ENCODE data around the gene RACGAP1. TPM values are rescaled to one million over a fixed set of nuclear protein-coding genes. Genes with fewer than 3 reads are reported as not detected.
A peak's percentile ranks its signal among the peaks of the same experiment; 100 is the strongest.

RACGAP1 gene
- polyA plus RNA-seq, 1 of the 3 experiments (the other 2 are of a cell fraction) = 21.5 TPM

GRCh38 chr12:49978125-49978524 is 47.2 kb downstream of the RACGAP1 start:
- H3K9me3 ChIP-seq = no peaks in the 10 kb centered on the region
- 98% methylated on average over 4 of the region's 4 CpGs for WGBS (ENCODE audit: low lambda C conversion rate)
- TF ChIP-seq ZBTB33 (IDR thresholded peaks at IDR 0.05; ENCODE audit: borderline replicate concordance, low read depth) (no peak), ELF1 (IDR thresholded peaks at IDR 0.05) (no peak), FOXJ3 (CRISPR knock-in tag; IDR thresholded peaks at IDR 0.05) (no peak), RAD21 (IDR thresholded peaks at IDR 0.05; ENCODE audit: low read length) (no peak), RFX5 (IDR thresholded peaks at IDR 0.05; ENCODE audit: low read length) (no peak), USF2 (IDR thresholded peaks at IDR 0.05; ENCODE audit: borderline replicate concordance, low read depth, low read length) (no peak), GABPA (IDR thresholded peaks at IDR 0.05; ENCODE audit: low read depth) (no peak), GATA2 (CRISPR knock-in tag; IDR thresholded peaks at IDR 0.05) (no peak), YY1 (IDR thresholded peaks at IDR 0.05; ENCODE audit: low read depth) (no peak), SMC3 (IDR thresholded peaks at IDR 0.05; ENCODE audit: low read depth, low read length) (no peak), TAF1 (IDR thresholded peaks at IDR 0.05; ENCODE audit: borderline replicate concordance, low read depth, low read length) (no peak), FOSL2 (IDR thresholded peaks at IDR 0.05; ENCODE audit: borderline replicate concordance, low read depth) (no peak), MXI1 (IDR thresholded peaks at IDR 0.05; ENCODE audit: low read depth, low read length) (no peak), EP300 (IDR thresholded peaks at IDR 0.05; ENCODE audit: borderline replicate concordance in 1 of 2, low read depth in 1 of 2, low read length in 1 of 2) (no peak), FOXM1 (IDR thresholded peaks at IDR 0.05; ENCODE audit: low read depth) (no peak), PBX3 (IDR thresholded peaks at IDR 0.05) (no peak)
- CTCF ChIA-PET = interaction anchor here (0.9 to 12.7 kb wide), 12 partner anchors 11 to 111 kb away, joined by 3 to 176 read pairs (median 7); no protein-coding TSS in a partner anchor
- H3K27me3 ChIP-seq (ENCODE audit: insufficient read depth) = no peaks in the 10 kb centered on the region
- POLR2A ChIA-PET = interaction anchor here (1.0 to 1.5 kb wide), 3 partner anchors 61 to 107 kb away, joined by 3 to 5 read pairs (median 4); no protein-coding TSS in a partner anchor
- H3K9me2 ChIP-seq = no peaks in the 10 kb centered on the region
- no peak overlapping the region for H3K9ac ChIP-seq
- H2AFZ ChIP-seq (ENCODE audit: low read depth) = no peak overlapping the region
- no peak overlapping the region for H3K4me2 ChIP-seq
- no peaks in the 10 kb centered on the region for H3K36me3 ChIP-seq (replicated peaks in 1 of 2; ENCODE audit: control insufficient read depth in 1 of 2, insufficient read depth in 2 of 2, low read length in 1 of 2)
- peak; percentile 5 for DNase-seq
- H3K79me2 ChIP-seq (ENCODE audit: insufficient read depth) = no peaks in the 10 kb centered on the region
- H3K4me1 ChIP-seq (ENCODE audit: control insufficient read depth in 1 of 2, insufficient read depth in 2 of 2, low read depth in 1 of 2, low read length in 1 of 2) = peaks cover 0 to 79% of the 10 kb centered on the region in 2 experiments; a peak in 2 of 4 replicates
- no peak overlapping the region for H3K4me3 ChIP-seq (ENCODE audit: low read depth in 2 of 2, low read length in 1 of 2)
- H4K20me1 ChIP-seq (ENCODE audit: insufficient read depth) = no peaks in the 10 kb centered on the region
- H3F3A ChIP-seq (replicated peaks; ENCODE audit: insufficient read depth) = peaks cover 4% of the 10 kb centered on the region
- peak overlapping the region; percentile 36 to 99; a peak in 3 of 4 replicates for H3K27ac ChIP-seq (ENCODE audit: low read depth in 2 of 2, low read length in 1 of 2)
